ENCODE results near the gene FAM187B. TPM values are rescaled to one million over a fixed set of nuclear protein-coding genes. Genes with fewer than 3 reads are reported as not detected.

FAM187B gene
- total RNA-seq, 1 experiment from 2014 or later, result not detected

DNA sequence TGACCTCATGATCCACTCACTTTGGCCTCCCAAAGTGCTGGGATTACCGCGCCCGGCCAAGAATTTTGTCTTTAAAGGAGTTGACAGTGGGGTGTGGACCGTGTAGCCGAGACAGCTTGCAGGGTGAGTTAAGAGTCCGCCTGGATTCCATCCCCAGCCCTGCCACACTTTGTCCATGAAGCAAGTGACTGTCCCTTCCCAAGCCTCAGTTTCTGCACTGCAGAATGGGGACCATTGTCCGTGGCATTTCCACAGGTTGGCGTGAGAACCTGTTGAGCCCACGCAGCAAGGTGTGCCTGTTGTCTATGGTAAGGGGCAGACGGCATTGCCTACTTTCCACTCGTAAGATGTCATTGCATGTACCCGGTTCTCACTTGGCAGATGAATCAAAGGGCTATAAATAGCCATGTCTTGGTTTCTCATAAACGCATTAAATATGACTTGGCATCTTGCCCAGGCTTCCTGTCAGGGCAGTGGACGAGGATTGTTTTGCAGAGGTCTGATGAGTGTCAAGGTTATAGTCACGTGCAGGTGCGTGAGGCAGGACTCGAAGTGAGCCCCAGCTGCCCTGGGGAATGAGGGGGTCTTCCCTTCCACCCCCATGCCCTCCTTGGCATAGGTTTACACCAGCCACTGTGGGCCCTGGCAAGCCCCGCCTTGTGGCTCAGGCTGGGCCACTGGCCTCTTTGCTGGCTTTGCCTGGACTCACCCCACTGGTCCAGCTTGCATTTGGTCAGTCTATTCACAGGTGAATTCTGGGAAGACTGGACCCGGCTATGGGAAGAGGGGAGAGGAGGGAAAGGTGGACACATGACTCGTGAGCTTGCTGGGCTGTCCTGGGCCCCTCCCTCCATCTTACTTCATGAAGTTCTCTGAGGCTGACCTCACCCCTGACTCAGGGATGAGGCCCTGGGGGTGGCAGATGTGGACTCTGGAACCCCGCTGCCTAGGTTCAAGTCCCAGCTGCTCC is 14.6 kb downstream of the FAM187B start (continued):
- TF ChIP-seq RAD21 (IDR thresholded peaks at IDR 0.05; ENCODE audit: low read depth) (no peak), CBX3 (IDR thresholded peaks at IDR 0.05; ENCODE audit: low read depth) (peak; percentile 81), ELF1 (IDR thresholded peaks at IDR 0.05; ENCODE audit: borderline replicate concordance, low read depth) (no peak), EGR1 (IDR thresholded peaks at IDR 0.05; ENCODE audit: low read depth) (no peak)
- TF ChIP-seq, protein P1, sequence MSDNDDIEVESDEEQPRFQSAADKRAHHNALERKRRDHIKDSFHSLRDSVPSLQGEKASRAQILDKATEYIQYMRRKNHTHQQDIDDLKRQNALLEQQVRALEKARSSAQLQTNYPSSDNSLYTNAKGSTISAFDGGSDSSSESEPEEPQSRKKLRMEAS (IDR thresholded peaks at IDR 0.05), result peak; percentile 97

DNA sequence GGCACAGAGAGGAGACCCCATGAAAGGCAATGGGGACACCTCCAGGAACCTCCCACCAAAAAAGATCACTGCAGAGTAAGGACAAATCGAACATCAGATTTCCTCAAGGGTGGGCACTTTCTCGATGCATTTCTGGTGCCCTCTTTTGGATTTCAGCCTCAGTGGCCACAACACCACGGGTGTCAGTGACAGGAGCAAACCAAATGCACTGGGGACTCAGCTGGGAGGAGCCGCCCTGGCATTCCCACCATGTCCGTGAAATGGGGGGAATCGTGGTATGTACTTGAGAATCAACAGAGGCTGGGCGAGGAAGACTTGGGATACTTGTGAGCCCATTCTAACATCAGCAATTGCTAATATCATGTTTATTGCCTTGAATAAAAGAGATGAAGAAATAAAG is 16.3 kb downstream of the FAM187B start:
- no peaks in the 10 kb centered on the region for H3K36me3 ChIP-seq (ENCODE audit: control insufficient read depth in 1 of 2, insufficient read depth in 2 of 2, low read length in 2 of 2)
- ATAC-seq, result no peak
- CTCF ChIA-PET, result no interaction called here
- intact Hi-C loops (cut with micrococcal nuclease), result no loop called here
- POLR2A ChIA-PET, result no interaction called here
- DNase-seq (ENCODE audit: low read depth, low spot score), result no peak
- H3K4me1 ChIP-seq (ENCODE audit: control insufficient read depth in 1 of 2, insufficient read depth in 2 of 2, low read length in 2 of 2), result peaks cover 20 to 50% of the 10 kb centered on the region in 2 experiments
- no peak overlapping the region for H2AFZ ChIP-seq (ENCODE audit: low read depth, low read length, poor library complexity, severe bottlenecking)
- H3K27ac ChIP-seq (ENCODE audit: low read depth, low read length), result no peak overlapping the region
- H4K20me1 ChIP-seq (ENCODE audit: insufficient read depth), result no peaks in the 10 kb centered on the region
- TF ChIP-seq, protein P1 (IDR thresholded peaks at IDR 0.05), result no peak
- TF ChIP-seq RAD21 (IDR thresholded peaks at IDR 0.05; ENCODE audit: low read depth), result peak; percentile 13; the same call in 1 of the 2 replicates
- no peak for TF ChIP-seq CBX3 (IDR thresholded peaks at IDR 0.05; ENCODE audit: low read depth)
- H3K27me3 ChIP-seq (ENCODE audit: insufficient read depth, low read length), result no peaks in the 10 kb centered on the region
- peaks cover 0 to 7% of the 10 kb centered on the region in 2 experiments; a peak in 2 of 4 replicates for H3K9me3 ChIP-seq (ENCODE audit: control insufficient read depth in 1 of 2, insufficient read depth in 1 of 2, low read depth in 1 of 2, low read length in 2 of 2)
- no peak overlapping the region for H3K4me2 ChIP-seq (ENCODE audit: low read length)
- no peaks in the 10 kb centered on the region for H3K9me2 ChIP-seq (ENCODE audit: insufficient read depth)
- no TSS peak for BruUV-seq (replicated peaks)
- no peaks in the 10 kb centered on the region for H3K79me2 ChIP-seq (ENCODE audit: insufficient read depth, low read length)
- H3K9ac ChIP-seq (ENCODE audit: low read length), result no peak overlapping the region
- no peak overlapping the region for H3K4me3 ChIP-seq (replicated peaks in 1 of 2; ENCODE audit: low read depth in 1 of 2, low read length in 2 of 2)
- RAD21 ChIA-PET (ENCODE audit: low non-redundant PET in 1 of 2, low total read pairs in 2 of 2, uncharacterized antibody in 2 of 2, unreplicated experiment in 2 of 2), result no interaction called here

All from HCT116 (cell line).